ENCODE measurements around the gene HSD17B11.

HSD17B11 gene

GRCh38 chr4:87370068-87370467 is 20.9 kb downstream of the HSD17B11 start:
- Histone ChIP-seq H3K9ac (ENCODE audit: low read depth, low read length, poor library complexity, severe bottlenecking) (no peak overlapping the region), H3K4me1 (ENCODE audit: insufficient read depth, low read length, poor library complexity, severe bottlenecking) (no peaks in the 10 kb centered on the region), H3K9me2 (replicated peaks; ENCODE audit: low read depth, low read length) (no peaks in the 10 kb centered on the region), H4K20me1 (ENCODE audit: insufficient read depth, low read length, poor library complexity, severe bottlenecking) (no peaks in the 10 kb centered on the region), H3K27me3 (ENCODE audit: insufficient read depth, low read length, poor library complexity, severe bottlenecking) (no peaks in the 10 kb centered on the region), H2AFZ (ENCODE audit: low read length) (no peak overlapping the region), H3K36me3 (ENCODE audit: insufficient read depth, low read length) (peaks cover 54% of the 10 kb centered on the region; the same call in 1 of the 2 replicates), H3F3A (ENCODE audit: low read depth) (no peaks in the 10 kb centered on the region), H3K9me3 (ENCODE audit: insufficient read depth, low read depth, low read length) (no peaks in the 10 kb centered on the region), H3K4me2 (ENCODE audit: low read depth, low read length, poor library complexity, severe bottlenecking) (no peak overlapping the region), H3K79me2 (ENCODE audit: insufficient read depth, low read length) (no peaks in the 10 kb centered on the region), H3K4me3 (ENCODE audit: low read length, poor library complexity, severe bottlenecking) (no peak overlapping the region)
- TF ChIP-seq EZH2phosphoT487 (IDR thresholded peaks at IDR 0.05; ENCODE audit: borderline replicate concordance) (no peak), CTCF (conservative IDR thresholded peaks at IDR 0.05; ENCODE audit: low read length) (no peak)

- Histone ChIP-seq H3K4me2 (ENCODE audit: low read depth, low read length, poor library complexity, severe bottlenecking) (no peak overlapping the region), H2AFZ (ENCODE audit: low read length) (no peak overlapping the region), H3K4me3 (ENCODE audit: low read length, poor library complexity, severe bottlenecking) (no peak overlapping the region), H3K9ac (ENCODE audit: low read depth, low read length, poor library complexity, severe bottlenecking) (no peak overlapping the region), H3K36me3 (ENCODE audit: insufficient read depth, low read length) (peaks cover 65% of the 10 kb centered on the region), H4K20me1 (ENCODE audit: insufficient read depth, low read length, poor library complexity, severe bottlenecking) (no peaks in the 10 kb centered on the region), H3K79me2 (ENCODE audit: insufficient read depth, low read length) (no peaks in the 10 kb centered on the region), H3K9me3 (ENCODE audit: insufficient read depth, low read depth, low read length) (no peaks in the 10 kb centered on the region), H3F3A (ENCODE audit: low read depth) (no peaks in the 10 kb centered on the region), H3K4me1 (ENCODE audit: insufficient read depth, low read length, poor library complexity, severe bottlenecking) (no peaks in the 10 kb centered on the region), H3K27me3 (ENCODE audit: insufficient read depth, low read length, poor library complexity, severe bottlenecking) (no peaks in the 10 kb centered on the region), H3K9me2 (replicated peaks; ENCODE audit: low read depth, low read length) (no peaks in the 10 kb centered on the region)
- TF ChIP-seq CTCF (conservative IDR thresholded peaks at IDR 0.05; ENCODE audit: low read length), result no peak
Observed at GRCh38 chr4:87366521-87367162, 24.3 kb downstream of the HSD17B11 start.

- H3K9me2 ChIP-seq (replicated peaks; ENCODE audit: low read depth, low read length), result no peaks in the 10 kb centered on the region
- no peaks in the 10 kb centered on the region for H3K9me3 ChIP-seq (ENCODE audit: insufficient read depth, low read depth, low read length)
- no peak overlapping the region for H3K9ac ChIP-seq (ENCODE audit: low read depth, low read length, poor library complexity, severe bottlenecking)
- no peaks in the 10 kb centered on the region for H3K4me1 ChIP-seq (ENCODE audit: insufficient read depth, low read length, poor library complexity, severe bottlenecking)
- no peaks in the 10 kb centered on the region for H3K79me2 ChIP-seq (ENCODE audit: insufficient read depth, low read length)
- no peaks in the 10 kb centered on the region for H3K27me3 ChIP-seq (ENCODE audit: insufficient read depth, low read length, poor library complexity, severe bottlenecking)
- no peaks in the 10 kb centered on the region for H3F3A ChIP-seq (ENCODE audit: low read depth)
- no peak for TF ChIP-seq CTCF (conservative IDR thresholded peaks at IDR 0.05; ENCODE audit: low read length)
- TF ChIP-seq EZH2phosphoT487 (IDR thresholded peaks at IDR 0.05; ENCODE audit: borderline replicate concordance), result no peak
- H3K4me2 ChIP-seq (ENCODE audit: low read depth, low read length, poor library complexity, severe bottlenecking), result no peak overlapping the region
- peaks cover 62% of the 10 kb centered on the region for H3K36me3 ChIP-seq (ENCODE audit: insufficient read depth, low read length)
- no peaks in the 10 kb centered on the region for H4K20me1 ChIP-seq (ENCODE audit: insufficient read depth, low read length, poor library complexity, severe bottlenecking)
- no peak overlapping the region for H2AFZ ChIP-seq (ENCODE audit: low read length)
- no peak overlapping the region for H3K4me3 ChIP-seq (ENCODE audit: low read length, poor library complexity, severe bottlenecking)
Observed at GRCh38 chr4:87365348-87365747, 25.6 kb downstream of the HSD17B11 start.

Data from Loucy (cell line).